Suprapubic skin (tissue), 4 donors: Measurements from ENCODE around the gene MDGA2. TPM values are rescaled to one million over a fixed set of nuclear protein-coding genes. Genes with fewer than 3 reads are reported as not detected.

Experiments used
- DNase-seq, 2 donors: peaks; one replicate each; pipeline ENCODE4 v3.0.0-alpha.2; 2019; ENCODE audit warnings: low spot score in 2 of 2
- H3K27ac ChIP-seq: fragments of 200-600 bp; sonication (generic); one replicate; pipeline ENCODE4 v1.5.1; 2019
- H3K27me3 ChIP-seq: fragments of 200-600 bp; sonication (generic); one replicate; pipeline ENCODE4 v1.5.1; 2019
- H3K36me3 ChIP-seq: fragments of 200-600 bp; sonication (generic); one replicate; pipeline ENCODE4 v1.5.1; 2019
- H3K4me1 ChIP-seq: fragments of 200-600 bp; sonication (generic); one replicate; pipeline ENCODE4 v1.5.1; 2019
- H3K4me3 ChIP-seq: fragments of 200-600 bp; sonication (generic); one replicate; pipeline ENCODE4 v1.5.1; 2019; ENCODE audit warnings: mild to moderate bottlenecking
- H3K9me3 ChIP-seq: fragments of 200-600 bp; sonication (generic); one replicate; pipeline ENCODE4 v1.5.1; 2019
- CTCF ChIP-seq, 2 donors: fragments of 200-600 bp in 1 of 2; fragments of 450-650 bp in 1 of 2; sonication (generic) in 1 of 2; IDR thresholded peaks; one replicate each; pipeline ENCODE4 v1.5.1; 2016 to 2019; ENCODE audit warnings: antibody characterized with exemption in 2 of 2, mild to moderate bottlenecking in 1 of 2, moderate library complexity in 1 of 2
- EP300 ChIP-seq: sonication (generic); formaldehyde crosslinking; IDR thresholded peaks from one replicate; pipeline ENCODE4 v1.6.1; 2017; ENCODE audit warnings: antibody characterized with exemption
- POLR2A ChIP-seq, 2 donors: fragments of 450-650 bp; IDR thresholded peaks; one replicate each; pipeline ENCODE4 v1.6.1; 2017; ENCODE audit warnings: antibody characterized with exemption in 2 of 2, mild to moderate bottlenecking in 2 of 2, moderate library complexity in 2 of 2
- POLR2AphosphoS5 ChIP-seq, 3 donors: sonication (generic); formaldehyde crosslinking; IDR thresholded peaks; one replicate each; pipeline ENCODE4 v1.6.1; 2017; ENCODE audit warnings: antibody characterized with exemption in 3 of 3
- WGBS: methylation state at CpG from one replicate; pipeline ENCODE4 v1.1.5; 2018; 5-methylcytosine and 5-hydroxymethylcytosine counted together
- total RNA-seq, 4 donors: library from RNA; depleted of rRNA; stranded (reverse); fragments of >200 nt; gene quantifications; one replicate each; pipeline ENCODE4 v1.1.0, GENCODE V29; 2016

Gene MDGA2
- total RNA-seq, 4 donors from 2014 or later: 0.16 to 1.5 (median 0.99) TPM; not detected in 1

GRCh38 chr14:47590767-47591495, 84.5 kb downstream of the MDGA2 start:
- TF ChIP-seq POLR2A (IDR thresholded peaks at IDR 0.05): no peak
- Histone ChIP-seq H3K27me3 (no peaks in the 10 kb centered on the region), H3K36me3 (no peaks in the 10 kb centered on the region), H3K4me3 (no peak overlapping the region), H3K27ac (no peak overlapping the region), H3K4me1 (no peaks in the 10 kb centered on the region), H3K9me3 (no peaks in the 10 kb centered on the region)
- DNase-seq: no peak
- WGBS: 29% methylated on average over 2 of the region's 2 CpGs

GRCh38 chr14:47585447-47585846, 90.0 kb downstream of the MDGA2 start:
- Histone ChIP-seq H3K9me3 (no peaks in the 10 kb centered on the region), H3K27ac (no peak overlapping the region), H3K4me3 (no peak overlapping the region), H3K4me1 (no peaks in the 10 kb centered on the region), H3K36me3 (no peaks in the 10 kb centered on the region), H3K27me3 (no peaks in the 10 kb centered on the region)
- no peak for TF ChIP-seq POLR2AphosphoS5 (IDR thresholded peaks at IDR 0.05)
- TF ChIP-seq EP300: no peak
- no peak for TF ChIP-seq POLR2A (IDR thresholded peaks at IDR 0.05)
- TF ChIP-seq CTCF (IDR thresholded peaks at IDR 0.05): no peak
- DNase-seq: no peak
- WGBS: 92% methylated on average over 7 of the region's 7 CpGs

GRCh38 chr14:47567273-47567672, 108.1 kb downstream of the MDGA2 start:
- TF ChIP-seq CTCF (IDR thresholded peaks at IDR 0.05) (no peak), EP300 (no peak), POLR2A (IDR thresholded peaks at IDR 0.05) (no peak), POLR2AphosphoS5 (IDR thresholded peaks at IDR 0.05) (no peak)
- DNase-seq: no peak
- H3K4me1 ChIP-seq: no peaks in the 10 kb centered on the region
- H3K27me3 ChIP-seq: no peaks in the 10 kb centered on the region
- no peak overlapping the region for H3K4me3 ChIP-seq
- no peaks in the 10 kb centered on the region for H3K36me3 ChIP-seq
- H3K27ac ChIP-seq: no peak overlapping the region
- no peaks in the 10 kb centered on the region for H3K9me3 ChIP-seq

GRCh38 chr14:47557894-47558293, 117.5 kb downstream of the MDGA2 start:
- 38% methylated on average over 1 of the region's 1 CpG for WGBS
- no peak for DNase-seq
- Histone ChIP-seq H3K4me3 (no peak overlapping the region), H3K4me1 (no peaks in the 10 kb centered on the region), H3K9me3 (no peaks in the 10 kb centered on the region), H3K27ac (no peak overlapping the region), H3K27me3 (no peaks in the 10 kb centered on the region), H3K36me3 (no peaks in the 10 kb centered on the region)
- TF ChIP-seq EP300: no peak
- TF ChIP-seq POLR2AphosphoS5 (IDR thresholded peaks at IDR 0.05): no peak
- no peak for TF ChIP-seq CTCF (IDR thresholded peaks at IDR 0.05)
- no peak for TF ChIP-seq POLR2A (IDR thresholded peaks at IDR 0.05)

GRCh38 chr14:47555333-47555732, 120.1 kb downstream of the MDGA2 start:
- TF ChIP-seq POLR2A (IDR thresholded peaks at IDR 0.05): no peak
- no peak for TF ChIP-seq EP300
- no peak for TF ChIP-seq CTCF (IDR thresholded peaks at IDR 0.05)
- TF ChIP-seq POLR2AphosphoS5 (IDR thresholded peaks at IDR 0.05): no peak
- H3K27ac ChIP-seq: no peak overlapping the region
- H3K27me3 ChIP-seq: no peaks in the 10 kb centered on the region
- no peak for DNase-seq
- H3K4me1 ChIP-seq: no peaks in the 10 kb centered on the region
- no peaks in the 10 kb centered on the region for H3K36me3 ChIP-seq
- no peak overlapping the region for H3K4me3 ChIP-seq
- H3K9me3 ChIP-seq: no peaks in the 10 kb centered on the region

- no peak for TF ChIP-seq POLR2A (IDR thresholded peaks at IDR 0.05)
- TF ChIP-seq POLR2AphosphoS5 (IDR thresholded peaks at IDR 0.05): no peak
- no peak for TF ChIP-seq EP300
- no peak for TF ChIP-seq CTCF (IDR thresholded peaks at IDR 0.05)
- no peak overlapping the region for H3K4me3 ChIP-seq
- H3K9me3 ChIP-seq: no peaks in the 10 kb centered on the region
- DNase-seq: no peak
- WGBS: 80% methylated on average over 2 of the region's 2 CpGs
- no peak overlapping the region for H3K27ac ChIP-seq
- no peaks in the 10 kb centered on the region for H3K27me3 ChIP-seq
- H3K4me1 ChIP-seq: no peaks in the 10 kb centered on the region
- no peaks in the 10 kb centered on the region for H3K36me3 ChIP-seq
These were observed 125.5 kb downstream of the MDGA2 start for GRCh38 chr14:47549886-47550285.
